ENCODE data around the gene RPRD1B.
"Not testable (repeated sequence)": the region's sequence is repeated elsewhere in the genome, so short reads cannot be mapped to it uniquely, and the experiment has no call there.

- TF ChIP-seq POLR2AphosphoS5, TAF1 (IDR thresholded peaks at IDR 0.05; ENCODE audit: low read depth, low read length): not testable (repeated sequence)
These were observed 74.4 kb downstream of the RPRD1B start for GRCh38 chr20:38107916-38108315.
